Measurements from ENCODE around the gene GDF2.

The GDF2 gene

GRCh38 chr10:47317251-47317650 lies 5.0 kb upstream of the GDF2 start:
- Histone ChIP-seq H3K9ac (ENCODE audit: low read length) (no peak overlapping the region), H3K36me3 (ENCODE audit: insufficient read depth, low read length) (no peaks in the 10 kb centered on the region)

GRCh38 chr10:47318706-47319105 lies 3.5 kb upstream of the GDF2 start:
- TF ChIP-seq CTCF (IDR thresholded peaks at IDR 0.05; ENCODE audit: low read length), result no peak
- no peak for TF ChIP-seq EZH2 (IDR thresholded peaks at IDR 0.05; ENCODE audit: borderline replicate concordance, low read length)
- no peaks in the 10 kb centered on the region for H3K36me3 ChIP-seq (ENCODE audit: insufficient read depth, low read length)
- H3K27me3 ChIP-seq (ENCODE audit: insufficient read depth, low read length), result no peaks in the 10 kb centered on the region
- 0 out of 2 replicates have a peak overlapping the region, but pooled peaks have one; percentile 63 for H2AFZ ChIP-seq (ENCODE audit: low read length)
- no peak overlapping the region for H3K4me3 ChIP-seq (ENCODE audit: low read depth, low read length, poor library complexity, severe bottlenecking)
- no peaks in the 10 kb centered on the region for H3K4me1 ChIP-seq (ENCODE audit: insufficient read depth, low read length, severe bottlenecking)
- no peak overlapping the region for H3K27ac ChIP-seq (ENCODE audit: low read depth, low read length, poor library complexity, severe bottlenecking)
- no peaks in the 10 kb centered on the region for H3K9me3 ChIP-seq (ENCODE audit: low read length)
- H3K9me2 ChIP-seq (ENCODE audit: low read depth, low read length), result no peaks in the 10 kb centered on the region
- no peaks in the 10 kb centered on the region for H3K79me2 ChIP-seq (ENCODE audit: insufficient read depth, low read length)
- H3K9ac ChIP-seq (ENCODE audit: low read length), result no peak overlapping the region
- H3K4me2 ChIP-seq (ENCODE audit: low read length), result no peak overlapping the region
- H3F3A ChIP-seq (ENCODE audit: insufficient read depth, low read length), result no peaks in the 10 kb centered on the region
- no peaks in the 10 kb centered on the region for H4K20me1 ChIP-seq (ENCODE audit: insufficient read depth, low read length)

More at GRCh38 chr10:47317251-47317650, 5.0 kb upstream of the GDF2 start:
- no peaks in the 10 kb centered on the region for H3K79me2 ChIP-seq (ENCODE audit: insufficient read depth, low read length)
- H3K4me2 ChIP-seq (ENCODE audit: low read length), result no peak overlapping the region
- no peak overlapping the region for H3K4me3 ChIP-seq (ENCODE audit: low read depth, low read length, poor library complexity, severe bottlenecking)
- no peaks in the 10 kb centered on the region for H4K20me1 ChIP-seq (ENCODE audit: insufficient read depth, low read length)
- no peak overlapping the region for H2AFZ ChIP-seq (ENCODE audit: low read length)
- H3K27ac ChIP-seq (ENCODE audit: low read depth, low read length, poor library complexity, severe bottlenecking), result no peak overlapping the region
- H3K9me2 ChIP-seq (ENCODE audit: low read depth, low read length), result no peaks in the 10 kb centered on the region
- H3K4me1 ChIP-seq (ENCODE audit: insufficient read depth, low read length, severe bottlenecking), result no peaks in the 10 kb centered on the region
- TF ChIP-seq CTCF (IDR thresholded peaks at IDR 0.05; ENCODE audit: low read length) (no peak), EZH2 (IDR thresholded peaks at IDR 0.05; ENCODE audit: borderline replicate concordance, low read length) (no peak)
- no peaks in the 10 kb centered on the region for H3F3A ChIP-seq (ENCODE audit: insufficient read depth, low read length)
- H3K9me3 ChIP-seq (ENCODE audit: low read length), result no peaks in the 10 kb centered on the region
- H3K27me3 ChIP-seq (ENCODE audit: insufficient read depth, low read length), result no peaks in the 10 kb centered on the region

- H3K4me3 ChIP-seq (ENCODE audit: low read depth, low read length, poor library complexity, severe bottlenecking), result no peak overlapping the region
- no peak overlapping the region for H2AFZ ChIP-seq (ENCODE audit: low read length)
- no peak overlapping the region for H3K9ac ChIP-seq (ENCODE audit: low read length)
- no peaks in the 10 kb centered on the region for H3K4me1 ChIP-seq (ENCODE audit: insufficient read depth, low read length, severe bottlenecking)
- no peak overlapping the region for H3K4me2 ChIP-seq (ENCODE audit: low read length)
- no peaks in the 10 kb centered on the region for H3F3A ChIP-seq (ENCODE audit: insufficient read depth, low read length)
- TF ChIP-seq CTCF (IDR thresholded peaks at IDR 0.05; ENCODE audit: low read length) (no peak), EZH2 (IDR thresholded peaks at IDR 0.05; ENCODE audit: borderline replicate concordance, low read length) (no peak)
- no peaks in the 10 kb centered on the region for H3K79me2 ChIP-seq (ENCODE audit: insufficient read depth, low read length)
- H3K27me3 ChIP-seq (ENCODE audit: insufficient read depth, low read length), result no peaks in the 10 kb centered on the region
- no peaks in the 10 kb centered on the region for H3K9me2 ChIP-seq (ENCODE audit: low read depth, low read length)
- H3K9me3 ChIP-seq (ENCODE audit: low read length), result no peaks in the 10 kb centered on the region
- H4K20me1 ChIP-seq (ENCODE audit: insufficient read depth, low read length), result no peaks in the 10 kb centered on the region
- no peaks in the 10 kb centered on the region for H3K36me3 ChIP-seq (ENCODE audit: insufficient read depth, low read length)
- H3K27ac ChIP-seq (ENCODE audit: low read depth, low read length, poor library complexity, severe bottlenecking), result no peak overlapping the region
Observed at GRCh38 chr10:47319784-47320183, 2.5 kb upstream of the GDF2 start.
